HG02840 (cell line): Measurements from ENCODE around the gene ROPN1.

Source experiments
- ATAC-seq: cut with Tn5 transposase; IDR thresholded peaks from one replicate; pipeline ENCODE4 v1.9.1; 2021; ENCODE audit warnings: mild to moderate bottlenecking, moderate library complexity, moderate number of reproducible peaks; ENCODE audit not compliant: unreplicated experiment, low FRiP score

ROPN1 gene

DNA sequence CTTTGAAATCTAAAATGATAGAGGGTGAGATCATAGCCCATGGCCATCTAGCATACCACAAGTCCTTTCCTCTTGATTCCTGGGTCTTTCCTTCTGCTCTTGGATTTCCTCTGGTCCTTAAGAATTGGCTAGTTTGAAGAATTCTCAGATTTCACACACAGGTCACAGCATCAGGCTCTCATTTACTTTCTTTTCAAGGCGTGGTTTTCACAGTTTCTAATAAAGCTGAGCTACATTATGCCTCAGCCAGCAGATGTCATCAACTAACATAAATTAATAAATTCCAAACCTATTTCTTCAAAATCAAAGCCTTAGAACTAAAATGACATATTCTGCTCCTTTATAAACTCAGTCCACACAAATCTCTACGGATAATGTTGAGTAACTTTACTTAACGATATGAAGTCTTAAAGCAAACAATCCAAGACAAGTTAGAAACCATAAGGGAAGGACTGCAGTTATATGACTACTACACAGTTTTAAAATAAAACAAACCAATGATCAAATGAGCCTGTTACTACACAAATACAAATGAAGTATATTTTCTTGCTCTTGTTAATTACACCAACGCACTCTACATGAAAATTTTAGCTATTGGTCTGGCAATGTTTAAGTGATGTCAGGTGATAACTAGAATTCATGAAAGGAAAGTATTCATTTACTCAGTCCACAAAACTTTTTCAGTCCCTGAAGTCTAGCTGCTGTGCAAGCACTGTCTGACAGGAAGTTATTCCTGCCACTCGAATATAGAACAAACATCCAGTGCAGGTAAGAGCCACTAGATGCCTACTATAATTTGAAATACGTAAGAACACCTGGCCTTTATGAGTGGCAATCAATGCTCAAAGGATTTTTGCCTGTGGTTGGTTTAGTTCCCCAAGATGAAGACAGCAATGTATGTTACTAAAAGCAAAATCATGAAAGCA, 40.1 kb downstream of the ROPN1 start:
- ATAC-seq: no peak

DNA sequence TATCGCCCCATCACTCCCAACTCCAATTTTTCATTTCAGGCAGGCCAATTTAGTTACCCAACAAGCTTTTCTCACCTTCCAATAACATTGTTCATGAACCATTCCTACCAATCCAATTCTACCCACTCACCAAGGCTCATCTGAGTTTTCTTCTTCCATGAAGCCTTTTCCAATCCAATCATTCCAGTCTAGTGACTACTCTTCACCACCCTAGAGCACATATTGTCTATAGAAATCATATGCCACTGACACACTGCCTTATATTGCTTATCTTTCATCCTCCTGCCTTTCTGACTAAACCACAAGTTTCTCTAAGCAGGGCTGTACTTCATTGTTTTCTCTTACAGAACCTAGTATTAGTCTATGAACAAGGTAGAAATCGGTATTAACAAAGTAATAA, 42.3 kb downstream of the ROPN1 start:
- no peak for ATAC-seq

GRCh38 chr3:123948449-123948848, 43.5 kb downstream of the ROPN1 start:
- no peak for ATAC-seq

DNA sequence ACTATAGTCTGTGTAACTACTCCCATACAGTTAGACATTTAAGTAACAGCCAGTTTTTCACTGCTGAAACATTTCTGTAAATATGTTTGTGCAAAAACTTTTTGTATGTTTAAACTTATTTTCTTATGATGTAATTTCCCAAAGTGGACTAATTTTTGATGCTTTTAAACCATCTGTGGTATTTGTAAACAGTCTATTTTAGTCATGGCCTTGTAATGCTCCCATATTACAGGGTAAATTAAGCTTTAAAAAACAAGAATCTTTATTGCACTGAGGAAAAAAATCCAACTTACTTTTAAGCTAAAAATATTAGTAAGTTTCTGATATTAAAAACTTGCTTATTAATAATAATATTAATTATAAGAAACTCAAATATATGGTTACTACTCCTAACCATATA, 44.4 kb downstream of the ROPN1 start:
- ATAC-seq: no peak

DNA sequence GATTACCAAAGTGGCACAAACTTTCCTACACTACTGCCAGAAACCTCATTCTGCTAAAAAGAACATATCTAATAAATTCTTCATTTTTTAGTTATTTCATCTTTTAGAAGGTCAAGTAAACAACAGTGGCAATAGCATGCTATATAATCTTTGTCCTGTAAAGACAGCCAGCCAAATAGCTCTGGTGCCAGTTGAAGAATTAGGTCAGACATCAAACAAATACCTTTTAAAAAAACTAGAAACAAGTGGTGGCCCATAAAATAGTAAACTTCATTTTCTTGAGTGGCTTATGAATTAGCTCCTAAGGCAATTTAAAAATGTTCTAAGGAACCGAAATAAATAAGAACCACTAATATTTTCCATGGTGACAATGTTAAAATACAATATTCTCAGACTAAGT, 50.4 kb downstream of the ROPN1 start:
- no peak for ATAC-seq

DNA sequence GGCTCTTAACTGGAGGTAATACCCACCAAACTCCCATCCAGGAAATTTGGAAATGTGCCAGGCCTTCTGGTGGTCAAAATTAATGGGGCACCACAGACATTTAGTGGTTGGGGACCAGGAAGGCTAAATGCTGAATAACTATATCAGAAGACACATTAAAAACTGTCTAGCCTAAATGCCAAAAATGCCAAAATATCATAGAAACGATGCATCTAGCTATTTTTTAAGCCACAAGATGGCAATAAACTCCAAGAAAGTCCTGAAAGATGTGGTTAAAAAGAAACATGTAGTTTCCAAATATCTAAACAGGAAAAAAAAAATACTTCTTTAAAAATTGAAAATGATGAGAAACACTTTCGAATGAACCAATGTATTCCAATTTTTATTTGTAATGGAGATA, 50.8 kb downstream of the ROPN1 start:
- no peak for ATAC-seq

GRCh38 chr3:123939706-123940105, 52.2 kb downstream of the ROPN1 start:
- no peak for ATAC-seq

- ATAC-seq: no peak
Observed at GRCh38 chr3:123936400-123936799, 55.5 kb downstream of the ROPN1 start.

GRCh38 chr3:123935830-123936229, 56.1 kb downstream of the ROPN1 start:
- no peak for ATAC-seq

DNA sequence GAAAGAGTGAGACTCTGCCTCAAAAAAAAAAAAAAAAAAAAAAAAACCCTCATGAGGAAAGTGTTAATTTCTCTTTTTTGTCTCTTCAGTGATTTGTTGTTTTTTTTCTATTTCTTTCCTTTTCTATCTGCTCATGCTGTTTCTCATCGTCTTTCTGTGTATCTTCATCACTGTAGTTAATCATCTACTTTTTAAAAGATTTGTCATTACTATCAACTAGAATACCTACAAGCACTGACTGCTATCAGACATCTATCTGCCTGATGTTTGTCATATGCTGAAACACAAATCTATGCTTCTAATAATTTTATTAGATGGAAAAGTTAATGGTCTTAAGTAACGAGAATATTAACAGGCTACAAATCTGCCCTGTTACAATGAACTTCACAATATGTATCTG, 57.7 kb downstream of the ROPN1 start:
- no peak for ATAC-seq

DNA sequence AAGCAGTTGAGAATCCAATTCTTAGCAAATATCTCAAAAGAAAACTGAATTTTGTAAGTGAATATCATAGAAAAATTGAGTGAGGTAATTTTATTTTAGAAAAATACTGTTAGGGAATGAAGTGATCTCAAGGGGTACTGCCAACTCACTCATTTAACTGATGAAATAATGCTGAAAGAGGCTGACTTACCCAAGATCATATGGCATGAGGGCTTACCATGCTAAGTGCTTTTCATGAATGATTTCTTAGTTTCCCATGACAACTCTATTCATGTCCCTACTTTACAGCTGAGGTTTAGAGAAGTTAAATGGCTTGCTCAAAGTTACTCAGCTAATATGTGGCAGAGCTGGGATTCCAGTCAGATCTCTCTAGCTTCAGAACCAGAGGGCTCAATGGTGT, 61.5 kb downstream of the ROPN1 start:
- no peak for ATAC-seq

GRCh38 chr3:123929325-123929724, 62.6 kb downstream of the ROPN1 start:
- ATAC-seq: no peak

DNA sequence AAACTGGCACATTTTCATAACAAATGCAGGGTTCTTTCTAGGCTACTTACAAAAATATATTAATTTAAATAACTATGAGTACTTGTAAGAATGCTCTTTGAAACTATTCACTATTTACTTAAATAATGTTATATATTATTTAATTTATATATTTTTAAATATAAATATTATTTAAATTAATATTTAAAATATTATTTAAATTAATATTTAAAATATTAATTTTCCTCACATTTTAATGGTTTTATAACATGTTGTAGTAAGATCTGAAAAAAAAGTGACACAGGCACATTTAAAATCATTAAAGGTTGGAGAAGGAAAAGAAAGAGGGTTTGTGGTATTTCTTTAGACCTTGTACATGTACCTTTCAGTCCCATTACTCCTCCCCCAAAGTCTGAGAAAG, 65.5 kb downstream of the ROPN1 start:
- no peak for ATAC-seq

DNA sequence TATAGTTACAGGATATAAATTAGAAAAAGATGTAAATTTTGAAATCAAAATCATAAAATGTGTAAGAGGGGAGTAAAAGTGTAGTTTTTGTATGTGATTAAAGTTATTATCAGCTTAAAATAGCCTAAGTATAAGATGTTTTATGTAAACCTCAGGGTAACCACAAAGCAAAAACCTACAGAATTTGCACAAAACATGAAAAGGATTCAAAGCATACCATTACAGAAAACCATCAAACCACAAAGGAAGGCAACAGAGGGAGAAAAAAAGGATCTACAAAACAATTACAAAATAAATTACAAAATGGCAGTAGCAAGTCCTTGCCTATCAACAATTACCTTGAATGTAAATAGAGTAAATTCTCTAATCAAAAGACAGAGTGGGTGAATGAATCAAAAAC, 71.1 kb downstream of the ROPN1 start:
- no peak for ATAC-seq

DNA sequence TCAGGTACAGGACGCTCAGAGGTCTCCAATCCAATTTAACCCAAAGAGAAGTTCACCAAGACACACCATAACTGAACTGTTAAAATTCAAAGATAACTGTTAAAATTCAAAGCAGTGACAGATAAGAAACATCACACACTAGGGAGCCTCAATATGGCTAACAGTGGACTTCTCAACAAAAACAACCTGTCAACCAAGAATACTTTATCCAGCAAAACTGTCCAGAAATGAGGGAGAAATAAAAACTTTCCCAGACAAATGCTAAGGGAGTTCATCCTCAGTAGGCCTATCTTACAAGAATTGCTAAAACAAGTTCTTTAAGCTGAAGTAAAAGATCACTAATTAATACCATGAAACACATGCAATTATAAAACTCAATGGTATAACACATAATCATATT, 71.5 kb downstream of the ROPN1 start:
- ATAC-seq: no peak

DNA sequence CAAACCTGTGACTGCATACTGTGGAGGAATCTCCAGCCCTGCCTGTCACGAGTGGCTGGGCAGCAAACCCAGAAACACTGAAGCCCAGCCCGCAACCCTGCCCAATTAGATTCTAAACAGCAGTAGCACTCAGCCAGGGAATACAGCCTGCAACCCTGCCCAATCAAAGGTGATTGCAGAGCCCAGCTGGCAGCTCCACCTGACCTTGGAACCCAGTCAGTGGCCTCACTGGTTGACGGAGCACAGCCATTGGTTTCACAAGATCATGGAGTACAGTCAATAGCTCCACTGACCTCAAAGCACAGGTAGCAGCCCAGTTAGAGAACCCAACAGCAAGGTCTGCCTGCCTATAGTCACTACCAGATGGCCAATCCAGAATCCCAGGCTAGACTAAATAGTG, 72.6 kb downstream of the ROPN1 start:
- no peak for ATAC-seq
